Mesendoderm (in vitro differentiated cells): Measurements from ENCODE around the gene SULF2.
A peak's percentile ranks its signal among the peaks of the same experiment; 100 is the strongest.

Experiments
- DNase-seq: peaks from one replicate; pipeline ENCODE4 v3.0.0; 2013
- H2AK5ac ChIP-seq: 2 replicates; pipeline ENCODE4 v1.6.1; 2013; ENCODE audit warnings: low read length, inconsistent platforms
- H2BK120ac ChIP-seq: 2 replicates; pipeline ENCODE4 v1.6.1; 2013; ENCODE audit warnings: low read depth, mild to moderate bottlenecking, low read length, moderate library complexity, mixed read lengths
- H2BK15ac ChIP-seq: replicated peaks from 2 replicates; pipeline ENCODE4 v1.6.1; 2013; ENCODE audit warnings: low read depth, mild to moderate bottlenecking, moderate library complexity
- H2BK5ac ChIP-seq: 2 replicates; pipeline ENCODE4 v1.6.1; 2013; ENCODE audit warnings: low read length, inconsistent platforms
- H3K18ac ChIP-seq: 2 replicates; pipeline ENCODE4 v1.6.1; 2013; ENCODE audit warnings: mild to moderate bottlenecking, low read length, mixed read lengths
- H3K23ac ChIP-seq: one replicate; pipeline ENCODE4 v1.6.1; 2013; ENCODE audit warnings: low read length
- H3K27ac ChIP-seq: 2 replicates; pipeline ENCODE4 v1.5.1; 2013; ENCODE audit warnings: low read depth, mild to moderate bottlenecking, inconsistent platforms, low read length, moderate library complexity
- H3K27me3 ChIP-seq: 2 replicates; pipeline ENCODE4 v1.6.1; 2013; ENCODE audit warnings: low read length, control low read depth, mild to moderate bottlenecking, inconsistent platforms; ENCODE audit not compliant: insufficient read depth, poor library complexity
- H3K36me3 ChIP-seq: 2 replicates; pipeline ENCODE4 v1.6.1; 2013; ENCODE audit warnings: low read length, inconsistent platforms; ENCODE audit not compliant: control insufficient read depth, insufficient read depth
- H3K4ac ChIP-seq: one replicate; pipeline ENCODE4 v1.6.1; 2013; ENCODE audit warnings: low read depth, mild to moderate bottlenecking, low read length, moderate library complexity
- H3K4me1 ChIP-seq: 2 replicates; pipeline ENCODE4 v1.6.1; 2013; ENCODE audit warnings: low read depth, low read length, inconsistent platforms; ENCODE audit not compliant: control insufficient read depth
- H3K4me2 ChIP-seq: 2 replicates; pipeline ENCODE4 v1.6.1; 2013; ENCODE audit warnings: low read length
- H3K4me3 ChIP-seq: 2 replicates; pipeline ENCODE4 v1.5.1; 2013; ENCODE audit warnings: mild to moderate bottlenecking, low read length
- H3K56ac ChIP-seq: one replicate; pipeline ENCODE4 v1.6.1; 2013; ENCODE audit warnings: low read length
- H3K79me1 ChIP-seq: 2 replicates; pipeline ENCODE4 v1.6.1; 2013; ENCODE audit warnings: low read length, inconsistent platforms
- H3K79me2 ChIP-seq: 2 replicates; pipeline ENCODE4 v1.6.1; 2013; ENCODE audit warnings: mild to moderate bottlenecking, low read length; ENCODE audit not compliant: control insufficient read depth, insufficient read depth
- H3K9ac ChIP-seq: 2 replicates; pipeline ENCODE4 v1.6.1; 2013; ENCODE audit warnings: low read length, inconsistent platforms
- H4K5ac ChIP-seq: one replicate; pipeline ENCODE4 v1.6.1; 2013; ENCODE audit warnings: low read length
- H4K8ac ChIP-seq: one replicate; pipeline ENCODE4 v1.6.1; 2013; ENCODE audit warnings: low read depth, mild to moderate bottlenecking, control low read depth, low read length, moderate library complexity
- WGBS: extraction: QIAGEN DNeasy Blood & Tissue Kit; methylation state at CpG from one replicate; pipeline ENCODE4 v1.1.7; 2013; ENCODE audit warnings: low lambda C conversion rate, missing lambda C conversion rate; ENCODE audit not compliant: insufficient coverage; ENCODE audit errors: extremely low coverage; 5-methylcytosine and 5-hydroxymethylcytosine counted together

Gene SULF2

GRCh38 chr20:47761482-47762047 is 23.7 kb downstream of the SULF2 start:
- H3K23ac ChIP-seq: no peak overlapping the region
- H2BK15ac ChIP-seq: no peak overlapping the region
- no peak overlapping the region for H3K4me3 ChIP-seq
- H3K56ac ChIP-seq: no peak overlapping the region
- no peak overlapping the region for H2AK5ac ChIP-seq
- H3K79me2 ChIP-seq: no peaks in the 10 kb centered on the region
- no peak overlapping the region for H3K4ac ChIP-seq
- no CpG with 5 or more reads among the region's 11 CpGs for WGBS
- no peak overlapping the region for H3K18ac ChIP-seq
- H3K4me2 ChIP-seq: no peak overlapping the region
- H3K4me1 ChIP-seq: peaks cover 11% of the 10 kb centered on the region
- no peaks in the 10 kb centered on the region for H3K36me3 ChIP-seq
- no peak overlapping the region for H4K5ac ChIP-seq
- no peak overlapping the region for H3K27ac ChIP-seq
- no peaks in the 10 kb centered on the region for H3K79me1 ChIP-seq
- H3K9ac ChIP-seq: no peak overlapping the region
- H3K27me3 ChIP-seq: no peaks in the 10 kb centered on the region
- peak; percentile 86 for DNase-seq
- H2BK5ac ChIP-seq: no peak overlapping the region
- H4K8ac ChIP-seq: no peak overlapping the region
- H2BK120ac ChIP-seq: no peak overlapping the region

- Histone ChIP-seq H3K23ac (no peak overlapping the region), H3K27ac (no peak overlapping the region), H3K79me2 (no peaks in the 10 kb centered on the region), H4K8ac (no peak overlapping the region), H3K56ac (no peak overlapping the region), H3K27me3 (no peaks in the 10 kb centered on the region), H2BK15ac (no peak overlapping the region), H3K18ac (no peak overlapping the region), H3K4me1 (peaks cover 4% of the 10 kb centered on the region), H2AK5ac (no peak overlapping the region), H3K4me3 (no peak overlapping the region), H3K4ac (no peak overlapping the region), H3K79me1 (no peaks in the 10 kb centered on the region), H2BK120ac (no peak overlapping the region), H2BK5ac (no peak overlapping the region), H3K36me3 (no peaks in the 10 kb centered on the region), H4K5ac (no peak overlapping the region), H3K4me2 (no peak overlapping the region), H3K9ac (no peak overlapping the region)
- no peak for DNase-seq
- no CpG with 5 or more reads among the region's 14 CpGs for WGBS
Observed at GRCh38 chr20:47760686-47761481, 24.4 kb downstream of the SULF2 start.

- H4K8ac ChIP-seq: no peak overlapping the region
- H3K79me1 ChIP-seq: no peaks in the 10 kb centered on the region
- no peak overlapping the region for H3K27ac ChIP-seq
- H2BK120ac ChIP-seq: no peak overlapping the region
- H2AK5ac ChIP-seq: no peak overlapping the region
- H3K4me2 ChIP-seq: no peak overlapping the region
- H2BK15ac ChIP-seq: no peak overlapping the region
- no peak overlapping the region for H4K5ac ChIP-seq
- DNase-seq: no peak
- H3K79me2 ChIP-seq: no peaks in the 10 kb centered on the region
- no peak overlapping the region for H3K18ac ChIP-seq
- H3K36me3 ChIP-seq: no peaks in the 10 kb centered on the region
- H3K9ac ChIP-seq: no peak overlapping the region
- H3K4ac ChIP-seq: no peak overlapping the region
- WGBS: no CpG with 5 or more reads among the region's 21 CpGs
- H3K4me3 ChIP-seq: no peak overlapping the region
- H3K27me3 ChIP-seq: no peaks in the 10 kb centered on the region
- no peak overlapping the region for H3K23ac ChIP-seq
- H2BK5ac ChIP-seq: no peak overlapping the region
- H3K4me1 ChIP-seq: peaks cover 3% of the 10 kb centered on the region
- no peak overlapping the region for H3K56ac ChIP-seq
Observed at GRCh38 chr20:47758517-47759450, 26.5 kb downstream of the SULF2 start.

- H3K27me3 ChIP-seq: no peaks in the 10 kb centered on the region
- H2AK5ac ChIP-seq: no peak overlapping the region
- H3K36me3 ChIP-seq: no peaks in the 10 kb centered on the region
- H4K8ac ChIP-seq: no peak overlapping the region
- DNase-seq: no peak
- H3K79me1 ChIP-seq: no peaks in the 10 kb centered on the region
- no peak overlapping the region for H3K27ac ChIP-seq
- no peak overlapping the region for H3K9ac ChIP-seq
- H3K79me2 ChIP-seq: no peaks in the 10 kb centered on the region
- no peak overlapping the region for H3K4me2 ChIP-seq
- H3K23ac ChIP-seq: no peak overlapping the region
- peaks cover 3% of the 10 kb centered on the region for H3K4me1 ChIP-seq
- H3K56ac ChIP-seq: no peak overlapping the region
- no peak overlapping the region for H2BK120ac ChIP-seq
- WGBS: no CpG with 5 or more reads among the region's 32 CpGs
- H3K4me3 ChIP-seq: no peak overlapping the region
- no peak overlapping the region for H2BK15ac ChIP-seq
- H2BK5ac ChIP-seq: no peak overlapping the region
- no peak overlapping the region for H4K5ac ChIP-seq
- H3K4ac ChIP-seq: no peak overlapping the region
- H3K18ac ChIP-seq: no peak overlapping the region
Observed at GRCh38 chr20:47757145-47758035, 27.9 kb downstream of the SULF2 start.

GRCh38 chr20:47754946-47755652 is 30.2 kb downstream of the SULF2 start:
- no peaks in the 10 kb centered on the region for H3K4me1 ChIP-seq
- H2BK15ac ChIP-seq: no peak overlapping the region
- H3K23ac ChIP-seq: no peak overlapping the region
- no peak overlapping the region for H3K27ac ChIP-seq
- WGBS: no CpG with 5 or more reads among the region's 10 CpGs
- H4K5ac ChIP-seq: no peak overlapping the region
- no peak overlapping the region for H3K4ac ChIP-seq
- H3K79me2 ChIP-seq: no peaks in the 10 kb centered on the region
- no peak overlapping the region for H2BK120ac ChIP-seq
- H3K27me3 ChIP-seq: no peaks in the 10 kb centered on the region
- no peak overlapping the region for H3K56ac ChIP-seq
- H3K9ac ChIP-seq: no peak overlapping the region
- no peak overlapping the region for H2BK5ac ChIP-seq
- H3K4me2 ChIP-seq: no peak overlapping the region
- no peak overlapping the region for H2AK5ac ChIP-seq
- no peaks in the 10 kb centered on the region for H3K36me3 ChIP-seq
- H3K4me3 ChIP-seq: no peak overlapping the region
- DNase-seq: no peak
- no peak overlapping the region for H4K8ac ChIP-seq
- H3K18ac ChIP-seq: no peak overlapping the region
- H3K79me1 ChIP-seq: no peaks in the 10 kb centered on the region
